Panc1 (cell line): ENCODE measurements around the gene BTBD1. TPM values are rescaled to one million over a fixed set of nuclear protein-coding genes. Genes with fewer than 3 reads are reported as not detected.
A peak's percentile ranks its signal among the peaks of the same experiment; 100 is the strongest.

Experiments
- ATAC-seq: fragments of 200-7000 bp; cut with Tn5 transposase; 2 replicates; pipeline ENCODE4 v1.9.1; 2020; ENCODE audit warnings: mild to moderate bottlenecking, moderate library complexity
- BruUV-seq: library from RNA; stranded (reverse); fragments of 400-500 nt; replicated peaks from 2 replicates; lab custom pipeline; 2021; lab: Mats Ljungman, UMichigan
- CTCF ChIA-PET: fragments of 300-600 bp; sonication (Branson Sonifier 250); formaldehyde crosslinking; loops from one replicate; lab custom pipeline; 2022; ENCODE audit warnings: antibody characterized with exemption; lab: Charles Lee
- POLR2A ChIA-PET: fragments of 300-600 bp; sonication (Branson Sonifier 250); formaldehyde crosslinking; loops from one replicate; lab custom pipeline; 2022; ENCODE audit warnings: antibody characterized with exemption; lab: Charles Lee
- DNase-seq: peaks from one replicate; pipeline ENCODE4 v3.0.0-alpha.2; 2010; ENCODE audit warnings: low read depth, low spot score
- H3K27ac ChIP-seq: 2 replicates; pipeline ENCODE4 v1.5.1; 2011; ENCODE audit warnings: mild to moderate bottlenecking, low read length, inconsistent platforms
- H3K27me3 ChIP-seq: fragments of 200-500 bp; sonication (Bioruptor generic); 2 replicates; pipeline ENCODE4 v1.6.0; 2014; ENCODE audit warnings: low read length, inconsistent platforms; ENCODE audit not compliant: control insufficient read depth, insufficient read depth
- H3K36me3 ChIP-seq: fragments of 200-500 bp; sonication (Bioruptor generic); 2 replicates; pipeline ENCODE4 v1.5.1; 2014; ENCODE audit warnings: inconsistent platforms, mild to moderate bottlenecking, low read length, moderate library complexity; ENCODE audit not compliant: control insufficient read depth, insufficient read depth
- H3K4me1 ChIP-seq: 2 replicates; pipeline ENCODE4 v1.5.1; 2011; ENCODE audit warnings: inconsistent platforms, mild to moderate bottlenecking, low read length, moderate library complexity; ENCODE audit not compliant: control insufficient read depth, insufficient read depth
- H3K4me3 ChIP-seq, 2 experiments: 2 replicates each; pipeline ENCODE4 v1.5.1; 2011 to 2012; ENCODE audit warnings: low read depth in 2 of 2, low read length in 2 of 2, mild to moderate bottlenecking in 2 of 2, inconsistent platforms in 1 of 2, moderate library complexity in 1 of 2
- H3K9me3 ChIP-seq: fragments of 200-500 bp; sonication (Bioruptor generic); 2 replicates; pipeline ENCODE4 v1.5.1; 2014; ENCODE audit warnings: low read depth, mild to moderate bottlenecking, inconsistent platforms, low read length, moderate library complexity; ENCODE audit not compliant: control insufficient read depth, insufficient read depth
- CTCF ChIP-seq: fragments of 450-650 bp; IDR thresholded peaks from 2 replicates; pipeline ENCODE4 v1.5.1; 2017; ENCODE audit warnings: mild to moderate bottlenecking
- POLR2AphosphoS5 ChIP-seq: IDR thresholded peaks from 2 replicates; pipeline ENCODE4 v1.6.1; 2012; ENCODE audit warnings: mild to moderate bottlenecking, low read depth, low read length, moderate library complexity
- REST ChIP-seq, 2 experiments: IDR thresholded peaks; 2 replicates each; pipeline ENCODE4 v1.6.1; 2011 to 2012; ENCODE audit warnings: low read depth in 2 of 2, control low read depth in 1 of 2, low read length in 1 of 2, mild to moderate bottlenecking in 1 of 2, moderate library complexity in 1 of 2; ENCODE audit not compliant: insufficient read depth in 1 of 2
- SIN3A ChIP-seq: IDR thresholded peaks from 2 replicates; pipeline ENCODE4 v1.6.1; 2012; ENCODE audit warnings: low read depth, mild to moderate bottlenecking, low read length, moderate library complexity, borderline replicate concordance; ENCODE audit not compliant: insufficient read depth
- TCF7L2 ChIP-seq: IDR thresholded peaks from 2 replicates; pipeline ENCODE4 v1.6.1; 2011; ENCODE audit warnings: mild to moderate bottlenecking, low read depth, low read length, inconsistent platforms
- in situ Hi-C: cut with HindIII; loops from 2 replicates; pipeline ENCODE4 v1.10.0; 2016; ENCODE audit warnings: low sequenced_read_pairs, low pct_unique_long_range_greater_than_20kb
- intact Hi-C: fragments of 100-400 bp; cut with micrococcal nuclease; formaldehyde crosslinking; loops from one replicate; pipeline ENCODE4 v1.10.0; 2022; ENCODE audit not compliant: unreplicated experiment
- total RNA-seq: library from RNA; stranded (reverse); gene quantifications from one replicate; pipeline ENCODE4 v1.2.1, GENCODE V29; 2021; ENCODE audit not compliant: unreplicated experiment

Gene BTBD1
- total RNA-seq, 1 experiment from 2014 or later, result 88.4 TPM

- ChIA-PET POLR2A (no interaction called here), CTCF (no interaction called here)
- peaks cover 32% of the 10 kb centered on the region for H3K4me1 ChIP-seq
- TF ChIP-seq CTCF (no peak), SIN3A (no peak), TCF7L2 (no peak)
- no peak overlapping the region for H3K4me3 ChIP-seq
- DNase-seq, result no peak
- H3K36me3 ChIP-seq, result peaks cover 6% of the 10 kb centered on the region
- H3K27ac ChIP-seq, result peak overlapping the region; percentile 68
- in situ Hi-C loops, result no loop called here
- intact Hi-C loops, result no loop called here
- H3K27me3 ChIP-seq, result no peaks in the 10 kb centered on the region
- ATAC-seq, result no peak
- no peaks in the 10 kb centered on the region for H3K9me3 ChIP-seq
- no TSS peak for BruUV-seq
Observed at GRCh38 chr15:83068054-83068453, 1.0 kb upstream of the BTBD1 start.

- ATAC-seq, result no peak
- intact Hi-C loops, result no loop called here
- Histone ChIP-seq H3K9me3 (no peaks in the 10 kb centered on the region), H3K27me3 (no peaks in the 10 kb centered on the region), H3K4me3 (peak overlapping the region; percentile 83 to 94), H3K4me1 (peaks cover 36% of the 10 kb centered on the region), H3K27ac (peak overlapping the region; percentile 68), H3K36me3 (peaks cover 6% of the 10 kb centered on the region)
- no peak for DNase-seq
- BruUV-seq, result no TSS peak
- POLR2A ChIA-PET, result interaction anchor here (1.4 kb wide), 1 partner anchor 56 kb away, joined by 4 read pairs; no protein-coding TSS in a partner anchor
- CTCF ChIA-PET, result no interaction called here
- no peak for TF ChIP-seq TCF7L2
- in situ Hi-C loops, result no loop called here
Observed at GRCh38 chr15:83067638-83067962, 548 bp upstream of the BTBD1 start.

GRCh38 chr15:83066034-83066733, 868 bp downstream of the BTBD1 start:
- DNase-seq (no peak), ATAC-seq (no peak)
- peaks cover 48% of the 10 kb centered on the region for H3K4me1 ChIP-seq
- H3K9me3 ChIP-seq, result no peaks in the 10 kb centered on the region
- intact Hi-C loops, result no loop called here
- H3K36me3 ChIP-seq, result peaks cover 10% of the 10 kb centered on the region
- peak overlapping the region; percentile 83 to 94 for H3K4me3 ChIP-seq
- BruUV-seq, result no TSS peak
- peak overlapping the region; percentile 94 for H3K27ac ChIP-seq
- H3K27me3 ChIP-seq, result no peaks in the 10 kb centered on the region
- in situ Hi-C loops, result no loop called here
- POLR2A ChIA-PET, result interaction anchor here (1.4 kb wide), 1 partner anchor 54 kb away, joined by 4 read pairs; no protein-coding TSS in a partner anchor
- CTCF ChIA-PET, result no interaction called here
- TF ChIP-seq CTCF (no peak), TCF7L2 (no peak), POLR2AphosphoS5 (no peak), REST (IDR thresholded peaks at IDR 0.05; ENCODE audit: insufficient read depth in 1 of 2, low read depth in 2 of 2, low read length in 1 of 2) (no peak), SIN3A (no peak)
